Neuronal stem cell (in vitro differentiated cells): ENCODE data around the gene LY6G5C.

ENCODE experiments used
- DNase-seq: peaks from one replicate; pipeline ENCODE4 v3.0.0-alpha.2; 2013; ENCODE audit warnings: low spot score
- H2AFZ ChIP-seq: one replicate; pipeline ENCODE4 v1.6.1; 2013; ENCODE audit warnings: mild to moderate bottlenecking, low read length, inconsistent platforms
- H2AK5ac ChIP-seq: 2 replicates; pipeline ENCODE4 v1.6.1; 2013; ENCODE audit warnings: low read depth, mild to moderate bottlenecking, inconsistent platforms, low read length, moderate library complexity, mixed read lengths
- H2BK120ac ChIP-seq: 2 replicates; pipeline ENCODE4 v1.6.1; 2013; ENCODE audit warnings: low read depth, mild to moderate bottlenecking, inconsistent platforms, low read length, moderate library complexity, mixed read lengths
- H2BK12ac ChIP-seq: one replicate; pipeline ENCODE4 v1.6.1; 2013; ENCODE audit warnings: low read length, inconsistent platforms
- H2BK15ac ChIP-seq: 2 replicates; pipeline ENCODE4 v1.6.1; 2013; ENCODE audit warnings: mild to moderate bottlenecking, low read length, inconsistent platforms, mixed read lengths
- H2BK5ac ChIP-seq: one replicate; pipeline ENCODE4 v1.6.1; 2013; ENCODE audit warnings: inconsistent platforms, mild to moderate bottlenecking, low read length, moderate library complexity
- H3K14ac ChIP-seq: one replicate; pipeline ENCODE4 v1.6.1; 2013; ENCODE audit warnings: low read length, inconsistent platforms
- H3K18ac ChIP-seq: 2 replicates; pipeline ENCODE4 v1.6.1; 2013; ENCODE audit warnings: low read length, inconsistent platforms
- H3K23ac ChIP-seq: 2 replicates; pipeline ENCODE4 v1.6.1; 2013; ENCODE audit warnings: low read depth, mild to moderate bottlenecking, mixed read lengths, low read length, inconsistent platforms; ENCODE audit not compliant: poor library complexity
- H3K27ac ChIP-seq: replicated peaks from 3 replicates; pipeline ENCODE4 v1.5.1; 2013; ENCODE audit warnings: low read length, inconsistent platforms
- H3K27me3 ChIP-seq, 3 experiments: 2 replicates each; pipeline ENCODE4 v1.6.1; 2013; ENCODE audit warnings: low read length in 3 of 3, mild to moderate bottlenecking in 2 of 3, inconsistent platforms in 1 of 3, low read depth in 1 of 3, mixed read lengths in 1 of 3, moderate library complexity in 1 of 3; ENCODE audit not compliant: control insufficient read depth in 3 of 3, insufficient read depth in 3 of 3
- H3K36me3 ChIP-seq, 2 donors: replicated peaks in 1 of 2; 2 replicates each; pipeline ENCODE4 v1.6.1; 2013; ENCODE audit warnings: low read length in 2 of 2; ENCODE audit not compliant: control insufficient read depth in 2 of 2, insufficient read depth in 2 of 2
- H3K4ac ChIP-seq: 2 replicates; pipeline ENCODE4 v1.6.1; 2013; ENCODE audit warnings: inconsistent platforms, mild to moderate bottlenecking, low read length, moderate library complexity
- H3K4me1 ChIP-seq, 2 donors: 1 replicate in 1 of 2; 2 replicates in 1 of 2; pipeline ENCODE4 v1.6.1; 2013; ENCODE audit warnings: low read length in 2 of 2, low read depth in 1 of 2; ENCODE audit not compliant: control insufficient read depth in 2 of 2, insufficient read depth in 1 of 2
- H3K4me2 ChIP-seq: one replicate; pipeline ENCODE4 v1.6.1; 2013; ENCODE audit warnings: mild to moderate bottlenecking, low read length, inconsistent platforms; ENCODE audit not compliant: insufficient read depth, poor library complexity, severe bottlenecking
- H3K4me3 ChIP-seq, 2 donors: 2 replicates each; pipeline ENCODE4 v1.5.1; 2013; ENCODE audit warnings: low read length in 2 of 2, mild to moderate bottlenecking in 2 of 2, inconsistent platforms in 1 of 2, moderate library complexity in 1 of 2
- H3K79me1 ChIP-seq: one replicate; pipeline ENCODE4 v1.6.1; 2013; ENCODE audit warnings: low read depth, mild to moderate bottlenecking, inconsistent platforms, low read length, moderate library complexity
- H3K9ac ChIP-seq: one replicate; pipeline ENCODE4 v1.6.1; 2013; ENCODE audit warnings: mild to moderate bottlenecking, low read depth, low read length, inconsistent platforms; ENCODE audit not compliant: poor library complexity
- H3K9me3 ChIP-seq, 2 donors: replicated peaks in 1 of 2; 2 replicates each; pipeline versions ENCODE3 to v1.6.1; 2013; ENCODE audit warnings: low read length in 2 of 2, mild to moderate bottlenecking in 2 of 2, inconsistent platforms in 1 of 2, low read depth in 1 of 2, mixed read lengths in 1 of 2, moderate library complexity in 1 of 2; ENCODE audit not compliant: control insufficient read depth in 2 of 2, insufficient read depth in 1 of 2
- H4K8ac ChIP-seq: one replicate; pipeline ENCODE4 v1.6.1; 2013; ENCODE audit warnings: low read depth, mild to moderate bottlenecking, inconsistent platforms, low read length, moderate library complexity
- H4K91ac ChIP-seq: one replicate; pipeline ENCODE4 v1.6.1; 2013; ENCODE audit warnings: low read length, low read depth, mild to moderate bottlenecking, inconsistent platforms; ENCODE audit not compliant: poor library complexity
- WGBS, 2 donors: extraction: QIAGEN DNeasy Blood & Tissue Kit; methylation state at CpG; one replicate each; pipeline ENCODE4 v1.1.7; 2013; ENCODE audit warnings: missing lambda C conversion rate in 2 of 2, mixed read lengths in 1 of 2; ENCODE audit not compliant: insufficient read length in 2 of 2, insufficient replicate concordance in 1 of 2; ENCODE audit errors: extremely low coverage in 2 of 2; 5-methylcytosine and 5-hydroxymethylcytosine counted together

The LY6G5C gene

DNA sequence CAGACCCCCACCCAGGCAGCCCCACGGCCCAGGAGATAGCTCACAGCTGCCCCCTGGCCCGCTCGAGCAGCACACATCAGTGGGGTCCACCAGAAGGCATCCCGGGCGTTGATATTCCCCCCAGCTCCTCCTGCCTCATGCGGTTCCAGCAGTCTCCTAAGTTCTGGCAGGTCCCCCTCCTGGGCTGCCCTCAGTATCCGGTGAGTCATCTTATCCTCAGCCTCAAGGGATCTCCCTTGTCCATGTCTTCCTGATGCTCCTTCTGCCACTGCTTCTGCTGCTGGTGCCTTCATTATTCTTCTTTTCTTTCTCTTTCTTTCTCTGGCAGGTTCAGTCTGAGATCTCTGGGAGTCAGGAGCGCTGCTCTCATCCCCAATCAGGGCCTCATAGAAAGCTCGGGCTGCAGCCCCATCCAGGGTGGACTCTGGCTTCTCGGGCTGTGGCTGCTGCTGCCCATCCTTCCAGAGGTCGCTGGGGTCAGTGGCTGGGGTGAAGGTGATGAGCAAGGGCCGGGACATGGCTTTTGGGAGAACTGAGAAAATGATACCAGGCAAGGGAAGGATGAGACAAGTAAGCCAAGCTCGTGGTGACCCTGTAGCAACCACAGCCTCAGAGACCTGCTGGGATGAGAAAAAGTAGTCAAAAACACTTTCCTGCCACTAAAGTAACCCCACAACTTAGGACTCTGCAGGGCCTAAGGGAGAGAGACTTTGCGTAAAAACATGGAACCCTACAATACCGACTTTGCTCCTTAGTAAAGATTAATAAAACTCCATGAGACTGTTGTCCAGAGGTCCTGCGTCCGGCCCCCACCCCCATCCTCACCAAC lies 16.7 kb downstream of the LY6G5C start:
- Histone ChIP-seq H2AFZ (peak overlapping the region; percentile 84), H3K23ac (no peak overlapping the region), H3K9me3 (no peaks in the 10 kb centered on the region), H3K4ac (no peak overlapping the region), H3K4me3 (peak overlapping the region; percentile 92 to 95), H3K4me1 (peaks cover 21 to 22% of the 10 kb centered on the region in 2 donors), H3K18ac (no peak overlapping the region), H2BK12ac (no peak overlapping the region), H2BK15ac (no peak overlapping the region), H2BK120ac (no peak overlapping the region), H3K27ac (peak overlapping the region; percentile 93), H3K9ac (no peak overlapping the region), H4K91ac (no peak overlapping the region), H3K14ac (no peak overlapping the region), H3K4me2 (peak overlapping the region; percentile 49), H3K79me1 (peaks cover 7% of the 10 kb centered on the region), H3K36me3 (peaks cover 24 to 61% of the 10 kb centered on the region in 2 donors), H2BK5ac (no peak overlapping the region), H3K27me3 (no peaks in the 10 kb centered on the region), H2AK5ac (peak overlapping the region; percentile 20), H4K8ac (no peak overlapping the region)
- DNase-seq: no peak
- WGBS, 2 donors: no CpG with 5 or more reads among the region's 17 CpGs

- Histone ChIP-seq H3K27me3 (no peaks in the 10 kb centered on the region), H3K27ac (no peak overlapping the region), H2AFZ (no peak overlapping the region), H2BK15ac (no peak overlapping the region), H2BK120ac (no peak overlapping the region), H3K23ac (no peak overlapping the region), H4K8ac (no peak overlapping the region), H3K18ac (no peak overlapping the region), H3K9me3 (no peaks in the 10 kb centered on the region), H4K91ac (no peak overlapping the region), H3K9ac (no peak overlapping the region), H2BK5ac (no peak overlapping the region), H3K4me1 (peaks cover 26 to 28% of the 10 kb centered on the region in 2 donors), H3K14ac (no peak overlapping the region), H3K4ac (no peak overlapping the region), H3K36me3 (peaks cover 16 to 61% of the 10 kb centered on the region in 2 donors), H2AK5ac (peak overlapping the region; percentile 20), H3K79me1 (peaks cover 11% of the 10 kb centered on the region), H3K4me3 (peak overlapping the region in 1 of 2 donors; percentile 92), H3K4me2 (peak overlapping the region; percentile 49), H2BK12ac (no peak overlapping the region)
- no CpG with 5 or more reads among the region's 9 CpGs for WGBS, 2 donors
- DNase-seq: no peak
Observed at GRCh38 chr6:31663126-31663960, 17.5 kb downstream of the LY6G5C start.

- H3K4me2 ChIP-seq: no peak overlapping the region
- H4K8ac ChIP-seq: no peak overlapping the region
- no peaks in the 10 kb centered on the region for H3K9me3 ChIP-seq
- DNase-seq: no peak
- no peak overlapping the region for H2AK5ac ChIP-seq
- no peak overlapping the region for H3K9ac ChIP-seq
- no peak overlapping the region for H3K27ac ChIP-seq
- H3K4me1 ChIP-seq: peaks cover 27 to 29% of the 10 kb centered on the region in 2 donors
- peaks cover 10 to 61% of the 10 kb centered on the region in 2 donors for H3K36me3 ChIP-seq
- H2BK120ac ChIP-seq: no peak overlapping the region
- no peak overlapping the region for H3K18ac ChIP-seq
- WGBS, 2 donors: no CpG with 5 or more reads among the region's 12 CpGs
- no peak overlapping the region for H2BK15ac ChIP-seq
- no peak overlapping the region for H2BK5ac ChIP-seq
- no peaks in the 10 kb centered on the region for H3K27me3 ChIP-seq
- H3K4ac ChIP-seq: no peak overlapping the region
- no peak overlapping the region for H3K14ac ChIP-seq
- no peak overlapping the region for H3K4me3 ChIP-seq
- no peak overlapping the region for H4K91ac ChIP-seq
- H3K79me1 ChIP-seq: peaks cover 13% of the 10 kb centered on the region
- no peak overlapping the region for H2BK12ac ChIP-seq
- H3K23ac ChIP-seq: no peak overlapping the region
- no peak overlapping the region for H2AFZ ChIP-seq
Observed at GRCh38 chr6:31662124-31662723, 18.6 kb downstream of the LY6G5C start.
